H1 (cell line): ENCODE measurements around the gene ANKH. TPM values are rescaled to one million over a fixed set of nuclear protein-coding genes. Genes with fewer than 3 reads are reported as not detected.
"Not testable (repeated sequence)": the region's sequence is repeated elsewhere in the genome, so short reads cannot be mapped to it uniquely, and the experiment has no call there.

Experiments used
- CTCF ChIA-PET: fragments of 300-600 bp; sonication (Branson Sonifier 250); formaldehyde crosslinking; loops from one replicate; lab custom pipeline; 2021; ENCODE audit not compliant: partially characterized antibody; lab: Charles Lee
- POLR2A ChIA-PET: fragments of 300-600 bp; sonication (Branson Sonifier 250); formaldehyde crosslinking; loops from one replicate; lab custom pipeline; 2021; ENCODE audit warnings: inconsistent platforms; ENCODE audit not compliant: partially characterized antibody; lab: Charles Lee
- DNase-seq, 2 experiments: peaks; one replicate each; pipeline versions ENCODE4 v3.0.0 to v3.0.0-alpha.2; 2010 to 2022; ENCODE audit warnings: low spot score in 2 of 2, low read depth in 1 of 2, mixed read lengths in 1 of 2
- FAIRE-seq: peaks from 2 replicates; lab custom pipeline; 2011; peaks lifted over from hg19 to GRCh38; lab: Jason Lieb, UNC
- H2AFZ ChIP-seq: 2 replicates; pipeline ENCODE4 v1.8.1; 2012; ENCODE audit warnings: low read length, inconsistent platforms
- H2AK5ac ChIP-seq: 2 replicates; pipeline ENCODE4 v1.6.1; 2013; ENCODE audit warnings: low read depth, low read length
- H2BK120ac ChIP-seq: replicated peaks from 2 replicates; pipeline ENCODE3; 2013; ENCODE audit warnings: low read depth, low read length, inconsistent platforms
- H2BK12ac ChIP-seq: 2 replicates; pipeline ENCODE4 v1.6.1; 2013; ENCODE audit warnings: low read depth, low read length
- H2BK15ac ChIP-seq: 2 replicates; pipeline ENCODE4 v1.6.1; 2013; ENCODE audit warnings: low read length
- H2BK20ac ChIP-seq: 2 replicates; pipeline ENCODE4 v1.6.1; 2013; ENCODE audit warnings: low read length
- H2BK5ac ChIP-seq: 2 replicates; pipeline ENCODE4 v1.6.1; 2013; ENCODE audit warnings: low read depth, low read length
- H3K14ac ChIP-seq: 2 replicates; pipeline ENCODE4 v1.6.1; 2013; ENCODE audit warnings: inconsistent platforms; ENCODE audit not compliant: insufficient read length
- H3K18ac ChIP-seq: 2 replicates; pipeline ENCODE4 v1.6.1; 2013; ENCODE audit warnings: low read length; ENCODE audit errors: extremely low read depth
- H3K23ac ChIP-seq: 2 replicates; pipeline ENCODE4 v1.6.1; 2013; ENCODE audit warnings: inconsistent platforms; ENCODE audit not compliant: insufficient read length
- H3K23me2 ChIP-seq: 2 replicates; pipeline ENCODE4 v1.6.1; 2013; ENCODE audit warnings: low read depth, low read length
- H3K27ac ChIP-seq: 2 replicates; pipeline ENCODE4 v1.6.1; 2011; ENCODE audit warnings: low read depth, low read length, inconsistent platforms
- H3K27me3 ChIP-seq, 4 experiments: replicated peaks in 1 of 4; 1 replicate in 1 of 4; 2 replicates in 3 of 4; pipeline versions ENCODE4 v1.6.1 to v1.8.1; 2011 to 2013; ENCODE audit warnings: low read length in 3 of 4, mild to moderate bottlenecking in 3 of 4, inconsistent platforms in 2 of 4, mixed read lengths in 2 of 4, moderate library complexity in 1 of 4; ENCODE audit not compliant: control insufficient read depth in 3 of 4, insufficient read depth in 3 of 4; ENCODE audit errors: extremely low read depth in 1 of 4
- H3K36me3 ChIP-seq, 4 experiments: 2 replicates each; pipeline versions ENCODE4 v1.6.1 to v1.8.1; 2011 to 2013; ENCODE audit warnings: mild to moderate bottlenecking in 4 of 4, low read length in 3 of 4, moderate library complexity in 2 of 4, control low read depth in 1 of 4, inconsistent platforms in 1 of 4; ENCODE audit not compliant: insufficient read depth in 4 of 4, control insufficient read depth in 2 of 4
- H3K4ac ChIP-seq: replicated peaks from 2 replicates; pipeline ENCODE3; 2013; ENCODE audit warnings: low read length, low read depth, mixed read lengths, inconsistent platforms; ENCODE audit not compliant: insufficient read length
- H3K4me1 ChIP-seq, 4 experiments: replicated peaks in 1 of 4; 1 replicate in 1 of 4; 2 replicates in 3 of 4; pipeline versions ENCODE4 v1.6.1 to v1.8.1; 2011 to 2013; ENCODE audit warnings: low read length in 3 of 4, inconsistent platforms in 2 of 4, mixed read lengths in 1 of 4; ENCODE audit not compliant: insufficient read depth in 4 of 4, control insufficient read depth in 3 of 4
- H3K4me2 ChIP-seq, 2 experiments: 2 replicates each; pipeline versions ENCODE4 v1.6.1 to v1.8.1; 2011 to 2013; ENCODE audit warnings: low read depth in 2 of 2, low read length in 2 of 2, control low read depth in 1 of 2, inconsistent platforms in 1 of 2, mild to moderate bottlenecking in 1 of 2; ENCODE audit not compliant: insufficient read depth in 1 of 2
- H3K4me3 ChIP-seq, 4 experiments: fragments of 200-600, 300-600 bp in 1 of 4; sonication (generic), shearing (Covaris generic), sonication (Bioruptor Twin) in 1 of 4; 2 replicates each; pipeline versions ENCODE4 v1.5.1 to v1.8.1; 2011 to 2016; ENCODE audit warnings: low read length in 4 of 4, low read depth in 3 of 4, control low read depth in 2 of 4, inconsistent platforms in 2 of 4, mild to moderate bottlenecking in 2 of 4, mixed read lengths in 1 of 4, moderate library complexity in 1 of 4; ENCODE audit not compliant: insufficient read depth in 2 of 4; ENCODE audit errors: extremely low read depth in 1 of 4
- H3K56ac ChIP-seq: replicated peaks from 2 replicates; pipeline ENCODE3; 2013; ENCODE audit warnings: low read depth, mild to moderate bottlenecking, mixed read lengths, low read length, inconsistent platforms; ENCODE audit not compliant: insufficient read length
- H3K79me1 ChIP-seq: 2 replicates; pipeline ENCODE4 v1.6.1; 2013; ENCODE audit warnings: low read depth, low read length, control low read depth
- H3K79me2 ChIP-seq, 2 experiments: 2 replicates each; pipeline versions ENCODE4 v1.6.1 to v1.8.1; 2012 to 2013; ENCODE audit warnings: low read length in 2 of 2, mild to moderate bottlenecking in 2 of 2, inconsistent platforms in 1 of 2; ENCODE audit not compliant: insufficient read depth in 2 of 2, control insufficient read depth in 1 of 2
- H3K9ac ChIP-seq, 4 experiments: replicated peaks in 1 of 4; 1 replicate in 1 of 4; 2 replicates in 3 of 4; pipeline versions ENCODE4 v1.6.1 to v1.8.1; 2011 to 2013; ENCODE audit warnings: low read depth in 3 of 4, low read length in 3 of 4, control low read depth in 2 of 4, mild to moderate bottlenecking in 2 of 4, moderate library complexity in 2 of 4, inconsistent platforms in 1 of 4; ENCODE audit errors: extremely low read depth in 1 of 4
- H3K9me3 ChIP-seq, 2 experiments: 2 replicates each; pipeline versions ENCODE4 v1.6.1 to v1.8.1; 2012 to 2013; ENCODE audit warnings: mild to moderate bottlenecking in 2 of 2, moderate library complexity in 2 of 2, control low read depth in 1 of 2, inconsistent platforms in 1 of 2, low read depth in 1 of 2, low read length in 1 of 2, mixed read lengths in 1 of 2; ENCODE audit not compliant: insufficient read depth in 2 of 2
- H4K20me1 ChIP-seq, 2 experiments: replicated peaks in 1 of 2; 2 replicates each; pipeline versions ENCODE3 to v1.8.1; 2011 to 2013; ENCODE audit warnings: inconsistent platforms in 2 of 2, low read length in 2 of 2, mild to moderate bottlenecking in 1 of 2; ENCODE audit not compliant: insufficient read depth in 2 of 2, control insufficient read depth in 1 of 2
- H4K5ac ChIP-seq: 2 replicates; pipeline ENCODE4 v1.6.1; 2013; ENCODE audit warnings: low read length, low read depth, mixed read lengths, inconsistent platforms; ENCODE audit not compliant: insufficient read length
- H4K8ac ChIP-seq: 2 replicates; pipeline ENCODE4 v1.8.0; 2013; ENCODE audit warnings: mild to moderate bottlenecking, moderate library complexity, low read length, inconsistent platforms; ENCODE audit not compliant: insufficient read depth; ENCODE audit errors: extremely low read depth
- H4K91ac ChIP-seq: replicated peaks from 2 replicates; pipeline ENCODE3; 2013; ENCODE audit warnings: low read length, mixed read lengths, inconsistent platforms; ENCODE audit not compliant: insufficient read length
- POLR2AphosphoS5 ChIP-seq: IDR thresholded peaks from 2 replicates; pipeline ENCODE4 v1.6.1; 2011; ENCODE audit warnings: low read depth, low read length
- RXRA ChIP-seq: IDR thresholded peaks from 2 replicates; pipeline ENCODE4 v1.6.1; 2011; ENCODE audit warnings: low read depth, mild to moderate bottlenecking, low read length, moderate library complexity; ENCODE audit not compliant: insufficient read depth
- YY1 ChIP-seq: IDR thresholded peaks from 2 replicates; pipeline ENCODE4 v1.6.1; 2011; ENCODE audit warnings: low read depth, mild to moderate bottlenecking, low read length
- WGBS, 2 experiments: shearing (Covaris generic) in 1 of 2; methylation state at CpG; one replicate each; pipeline versions ENCODE4 v1.1.6 to v1.1.7; 2013 to 2015; ENCODE audit warnings: low lambda C conversion rate in 2 of 2, mixed read lengths in 2 of 2, inconsistent platforms in 1 of 2, low coverage in 1 of 2, missing lambda C conversion rate in 1 of 2; ENCODE audit not compliant: insufficient replicate concordance in 2 of 2, insufficient coverage in 1 of 2, insufficient read length in 1 of 2; ENCODE audit errors: extremely low coverage in 1 of 2, missing lambda C conversion rate in 1 of 2; 5-methylcytosine and 5-hydroxymethylcytosine counted together
- polyA plus RNA-seq, 7 experiments: library from polyadenylated mRNA; depleted of rRNA in 3 of 7; stranded (reverse) in 5 of 7; unstranded in 2 of 7; fragments of >200 nt in 5 of 7; fragments of 200-250 nt in 2 of 7; gene quantifications; 1 replicate in 5 of 7; 2 replicates in 1 of 7; 4 replicates in 1 of 7; pipeline versions ENCODE4 v1.2.1 to v1.2.3, GENCODE V29; 2011 to 2013; ENCODE audit warnings: missing spikeins in 2 of 7, mixed read lengths in 2 of 7
- total RNA-seq: library from RNA; stranded (reverse); fragmentation: NEBNext Ultra II Directional; extraction: Animal tissue kit (Norgen Biotek cat#: 25700); gene quantifications from 2 replicates; pipeline ENCODE4 v1.2.1, GENCODE V29; 2021
- TF ChIP-seq, protein P1 (sequence below), 3 experiments: IDR thresholded peaks; 1 replicate in 2 of 3; 2 replicates in 1 of 3; pipeline versions ENCODE4 v1.5.1 to v1.6.1; 2011; ENCODE audit warnings: low read length in 3 of 3, mild to moderate bottlenecking in 3 of 3, inconsistent platforms in 2 of 3, low read depth in 1 of 3, moderate library complexity in 1 of 3; ENCODE audit not compliant: insufficient read depth in 1 of 3; ENCODE audit errors: control extremely low read depth in 1 of 3
- TF ChIP-seq, protein P2 (sequence below): IDR thresholded peaks from 2 replicates; pipeline ENCODE4 v1.6.1; 2012; ENCODE audit warnings: inconsistent platforms

The ANKH gene
- total and polyA plus RNA-seq, 2 of the 8 experiments (the other 6 are each of a cell fraction or from before 2014, with no cell fraction given) = 5.3 to 13.0 TPM

- TF ChIP-seq, protein P1, sequence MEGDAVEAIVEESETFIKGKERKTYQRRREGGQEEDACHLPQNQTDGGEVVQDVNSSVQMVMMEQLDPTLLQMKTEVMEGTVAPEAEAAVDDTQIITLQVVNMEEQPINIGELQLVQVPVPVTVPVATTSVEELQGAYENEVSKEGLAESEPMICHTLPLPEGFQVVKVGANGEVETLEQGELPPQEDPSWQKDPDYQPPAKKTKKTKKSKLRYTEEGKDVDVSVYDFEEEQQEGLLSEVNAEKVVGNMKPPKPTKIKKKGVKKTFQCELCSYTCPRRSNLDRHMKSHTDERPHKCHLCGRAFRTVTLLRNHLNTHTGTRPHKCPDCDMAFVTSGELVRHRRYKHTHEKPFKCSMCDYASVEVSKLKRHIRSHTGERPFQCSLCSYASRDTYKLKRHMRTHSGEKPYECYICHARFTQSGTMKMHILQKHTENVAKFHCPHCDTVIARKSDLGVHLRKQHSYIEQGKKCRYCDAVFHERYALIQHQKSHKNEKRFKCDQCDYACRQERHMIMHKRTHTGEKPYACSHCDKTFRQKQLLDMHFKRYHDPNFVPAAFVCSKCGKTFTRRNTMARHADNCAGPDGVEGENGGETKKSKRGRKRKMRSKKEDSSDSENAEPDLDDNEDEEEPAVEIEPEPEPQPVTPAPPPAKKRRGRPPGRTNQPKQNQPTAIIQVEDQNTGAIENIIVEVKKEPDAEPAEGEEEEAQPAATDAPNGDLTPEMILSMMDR (IDR thresholded peaks at IDR 0.05; ENCODE audit: control extremely low read depth in 1 of 3, insufficient read depth in 1 of 3, low read depth in 1 of 3, low read length in 3 of 3) = no peak
- TF ChIP-seq, protein P2, sequence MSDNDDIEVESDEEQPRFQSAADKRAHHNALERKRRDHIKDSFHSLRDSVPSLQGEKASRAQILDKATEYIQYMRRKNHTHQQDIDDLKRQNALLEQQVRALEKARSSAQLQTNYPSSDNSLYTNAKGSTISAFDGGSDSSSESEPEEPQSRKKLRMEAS = no peak
- TF ChIP-seq POLR2AphosphoS5 = no peak
- TF ChIP-seq YY1 = no peak
- no peak for TF ChIP-seq RXRA
Measured at GRCh38 chr5:14879393-14879792, 7.8 kb upstream of the ANKH start (continued).

DNA sequence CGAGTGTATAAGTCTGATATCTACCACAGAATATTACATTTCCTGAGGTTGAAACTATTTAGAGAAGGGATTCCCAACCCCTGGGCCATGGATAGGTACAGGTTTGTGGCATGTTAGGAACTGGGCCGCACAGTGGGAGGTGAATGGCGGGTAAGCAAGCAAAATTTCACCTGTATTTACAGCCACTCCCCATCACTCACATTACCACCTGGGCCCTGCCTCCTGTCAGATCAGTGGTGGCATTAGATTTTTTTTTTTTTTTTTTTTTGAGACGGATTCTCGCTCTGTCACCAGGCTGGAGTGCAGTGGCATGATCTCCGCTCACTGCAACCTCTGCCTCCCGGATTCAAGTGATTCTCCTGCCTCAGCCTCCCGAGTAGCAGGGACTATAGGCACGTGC is 6.6 kb upstream of the ANKH start:
- H3K9me3 ChIP-seq, H3K4me1 ChIP-seq, DNase-seq, H3K14ac ChIP-seq, H3K79me1 ChIP-seq, H2BK20ac ChIP-seq, H4K8ac ChIP-seq, H3K4me2 ChIP-seq, H3K27ac ChIP-seq, H3K23me2 ChIP-seq, H3K23ac ChIP-seq, H3K56ac ChIP-seq, H2AFZ ChIP-seq, H4K91ac ChIP-seq, H3K4ac ChIP-seq, H2BK120ac ChIP-seq, H2BK5ac ChIP-seq, FAIRE-seq, H4K20me1 ChIP-seq, H3K27me3 ChIP-seq, POLR2A ChIA-PET, H3K79me2 ChIP-seq, H2BK15ac ChIP-seq, H3K4me3 ChIP-seq, H2BK12ac ChIP-seq, H3K9ac ChIP-seq, H3K36me3 ChIP-seq, H4K5ac ChIP-seq, H3K18ac ChIP-seq, H2AK5ac ChIP-seq: not testable (repeated sequence)
- CTCF ChIA-PET = interaction anchor here (0.8 to 1.3 kb wide), 3 partner anchors 10 to 13 kb away, joined by 3 read pairs; no protein-coding TSS in a partner anchor
- 92% methylated on average over 8 of the region's 9 CpGs; no CpG with 5 or more reads in 1 of the 2 experiments for WGBS, 2 experiments
